ENCODE data around the gene CEP162.
"Not testable (repeated sequence)": the region's sequence is repeated elsewhere in the genome, so short reads cannot be mapped to it uniquely, and the experiment has no call there.

Gene CEP162

GRCh38 chr6:84156306-84156705 is 71.1 kb downstream of the CEP162 start:
- no peak for DNase-seq (ENCODE audit: low read depth)

DNA sequence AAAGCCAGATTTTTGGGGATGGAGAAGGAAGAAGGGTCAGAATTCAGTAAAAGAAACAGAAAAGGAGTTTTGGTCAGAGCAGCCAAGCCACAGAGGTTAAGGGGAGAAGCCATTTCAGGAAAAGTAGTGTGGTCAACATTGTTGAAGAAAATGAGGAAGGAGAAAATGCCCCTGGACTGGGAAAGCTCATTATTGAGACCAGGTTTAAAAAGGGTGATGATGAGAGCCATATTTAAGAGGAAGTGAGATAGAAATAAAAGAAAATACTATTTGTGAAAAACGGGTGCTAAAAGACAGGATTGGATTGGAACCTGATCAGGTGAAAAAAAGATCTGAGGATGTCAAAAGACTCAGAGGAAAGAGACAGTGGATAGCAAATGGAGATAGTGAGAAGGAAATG is 75.8 kb downstream of the CEP162 start:
- DNase-seq (ENCODE audit: low read depth), result no peak

DNA sequence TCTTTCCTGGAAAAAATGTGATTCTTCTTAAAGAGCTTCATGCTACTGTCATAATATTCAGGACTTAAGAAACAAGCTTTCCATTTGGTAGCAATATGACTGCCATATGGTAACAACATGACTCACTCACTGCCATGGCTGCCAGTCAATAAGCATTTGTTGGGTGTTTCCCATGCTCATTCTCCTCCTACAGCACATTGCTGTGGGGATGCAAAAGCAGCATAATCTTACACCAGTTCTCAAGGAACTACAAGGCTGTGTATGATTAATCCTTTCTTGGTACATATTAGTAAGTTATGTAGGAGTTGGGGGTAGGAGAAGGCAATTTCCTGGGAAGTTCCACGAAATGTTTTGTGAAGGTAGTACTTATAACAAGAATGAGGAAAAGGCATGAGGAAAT is 76.7 kb downstream of the CEP162 start:
- DNase-seq (ENCODE audit: low read depth), result peak; percentile 39

GRCh38 chr6:84141521-84141920 is 85.9 kb downstream of the CEP162 start:
- DNase-seq (ENCODE audit: low read depth), result no peak

GRCh38 chr6:84139311-84139710 is 88.1 kb downstream of the CEP162 start:
- DNase-seq (ENCODE audit: low read depth), result no peak

DNA sequence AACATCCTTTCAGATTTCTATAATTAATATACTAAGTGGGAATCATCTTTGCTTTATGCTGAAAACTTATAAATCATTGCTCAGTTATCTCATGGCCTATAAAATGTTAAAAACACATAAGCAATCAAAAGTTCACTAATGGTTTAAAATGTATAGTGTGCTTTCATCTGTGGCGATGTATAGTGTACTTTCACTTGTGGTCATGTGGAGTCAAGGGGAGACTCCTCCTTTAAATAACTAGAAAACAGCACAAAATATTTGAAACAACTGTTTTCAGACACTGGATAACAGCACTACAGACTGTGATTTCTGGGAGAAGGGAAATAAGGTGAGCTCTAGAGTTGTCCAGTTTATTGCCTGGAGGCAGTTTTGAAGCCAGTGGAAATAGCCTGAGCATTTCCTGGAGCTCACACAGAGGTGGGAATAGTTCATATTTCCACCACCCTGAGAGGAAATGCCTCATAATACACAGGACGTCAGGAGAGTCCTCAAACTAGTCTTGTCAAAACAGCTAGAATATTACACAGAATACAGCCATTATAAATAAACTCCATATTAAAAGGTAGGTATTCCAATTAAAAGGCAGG is 89.4 kb downstream of the CEP162 start:
- DNase-seq (ENCODE audit: low read depth), result no peak

DNA sequence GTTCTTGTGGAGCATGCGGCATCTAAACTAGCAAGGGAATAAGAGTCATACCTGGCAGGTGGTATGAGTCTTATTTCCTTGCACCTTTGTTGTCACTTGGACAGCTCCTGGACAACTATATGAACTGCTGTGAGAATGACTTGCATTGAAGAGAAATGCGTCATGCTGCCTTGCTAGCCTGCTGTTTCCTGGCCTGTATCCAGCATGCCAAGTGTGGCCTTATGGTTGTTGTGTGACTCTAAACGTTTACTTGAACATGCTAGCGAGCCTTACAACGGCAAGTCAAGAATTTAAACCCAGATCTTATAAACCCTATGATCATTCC is 90.4 kb downstream of the CEP162 start:
- no peak for DNase-seq (ENCODE audit: low read depth)

DNA sequence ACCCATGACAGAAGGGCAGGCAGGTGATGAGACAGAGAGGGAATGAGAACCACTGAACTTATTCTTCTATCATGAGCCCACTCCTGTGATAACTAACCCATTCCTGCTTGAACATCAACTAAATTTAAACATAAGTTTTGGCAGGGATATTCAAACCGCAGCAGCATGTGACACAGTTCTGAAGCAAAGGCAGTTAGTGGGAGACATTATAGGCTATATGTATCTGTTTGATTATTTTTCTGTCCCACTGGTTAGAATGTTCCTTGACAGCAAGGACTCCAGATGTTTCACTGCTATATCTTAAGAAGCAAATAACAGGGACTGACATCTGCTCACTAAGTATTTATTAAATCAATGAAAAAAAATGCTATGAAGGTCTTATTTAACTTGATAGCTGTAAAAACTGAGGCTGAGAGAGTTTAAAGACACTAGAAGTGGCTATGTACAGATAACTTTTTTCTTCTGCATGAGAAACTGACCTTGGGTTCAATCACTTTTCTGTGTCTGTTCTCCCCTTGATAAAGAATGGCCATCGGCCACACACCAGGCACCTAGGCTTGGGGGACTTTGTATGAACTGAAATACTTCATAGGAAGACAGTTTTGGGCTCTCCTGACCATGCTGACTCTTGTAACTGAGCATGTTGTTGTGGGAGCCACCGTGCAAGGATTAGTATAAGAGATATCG is 90.9 kb downstream of the CEP162 start:
- DNase-seq (ENCODE audit: low read depth), result no peak

DNA sequence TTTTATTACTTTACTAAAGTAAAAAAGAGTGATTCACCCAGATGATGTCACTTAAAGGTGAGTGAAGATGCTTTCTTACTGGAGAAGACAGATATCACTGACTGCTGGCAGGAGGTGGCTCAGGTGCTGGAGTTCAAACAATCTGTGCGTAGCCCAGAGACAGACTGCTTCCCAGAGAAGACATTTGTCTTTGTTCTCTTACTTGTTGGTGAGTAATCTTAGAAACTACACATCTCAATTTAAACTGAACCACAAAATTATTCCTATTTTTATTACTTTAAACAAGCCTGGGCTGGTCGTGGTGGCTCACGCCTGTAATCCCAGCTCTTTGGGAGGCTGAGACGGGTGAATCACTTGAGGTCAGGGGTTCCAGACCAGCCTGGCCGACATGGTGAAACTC is 92.2 kb downstream of the CEP162 start:
- DNase-seq (ENCODE audit: low read depth), result no peak

GRCh38 chr6:84133385-84133784 is 94.1 kb downstream of the CEP162 start:
- DNase-seq (ENCODE audit: low read depth), result not testable (repeated sequence)

- not testable (repeated sequence) for DNase-seq (ENCODE audit: low read depth)
Measured at GRCh38 chr6:84129588-84129987, 97.9 kb downstream of the CEP162 start.

- DNase-seq (ENCODE audit: low read depth), result no peak
Measured at GRCh38 chr6:84123186-84123585, 104.3 kb downstream of the CEP162 start.

DNA sequence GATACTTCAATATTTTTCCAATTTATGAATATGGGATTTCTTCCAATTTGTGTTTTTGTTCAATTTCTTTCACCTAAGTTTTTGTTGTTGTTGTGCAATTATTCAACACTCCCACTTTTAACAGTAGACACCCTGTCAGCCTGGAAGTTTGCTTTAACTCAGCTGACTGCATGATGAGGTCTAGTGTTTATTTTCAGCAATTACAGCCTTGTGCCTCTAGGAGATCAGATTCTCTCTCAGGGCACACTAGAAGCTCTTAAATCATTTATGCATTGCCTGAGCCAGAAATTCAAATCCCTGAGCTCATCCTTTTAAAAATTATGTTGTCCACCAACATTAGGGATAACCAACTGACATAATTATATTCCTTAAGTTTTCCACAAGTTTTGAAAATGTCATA is 108.2 kb downstream of the CEP162 start:
- DNase-seq (ENCODE audit: low read depth), result no peak

- no peak for DNase-seq (ENCODE audit: low read depth)
Measured at GRCh38 chr6:84118191-84118590, 109.3 kb downstream of the CEP162 start.

DNA sequence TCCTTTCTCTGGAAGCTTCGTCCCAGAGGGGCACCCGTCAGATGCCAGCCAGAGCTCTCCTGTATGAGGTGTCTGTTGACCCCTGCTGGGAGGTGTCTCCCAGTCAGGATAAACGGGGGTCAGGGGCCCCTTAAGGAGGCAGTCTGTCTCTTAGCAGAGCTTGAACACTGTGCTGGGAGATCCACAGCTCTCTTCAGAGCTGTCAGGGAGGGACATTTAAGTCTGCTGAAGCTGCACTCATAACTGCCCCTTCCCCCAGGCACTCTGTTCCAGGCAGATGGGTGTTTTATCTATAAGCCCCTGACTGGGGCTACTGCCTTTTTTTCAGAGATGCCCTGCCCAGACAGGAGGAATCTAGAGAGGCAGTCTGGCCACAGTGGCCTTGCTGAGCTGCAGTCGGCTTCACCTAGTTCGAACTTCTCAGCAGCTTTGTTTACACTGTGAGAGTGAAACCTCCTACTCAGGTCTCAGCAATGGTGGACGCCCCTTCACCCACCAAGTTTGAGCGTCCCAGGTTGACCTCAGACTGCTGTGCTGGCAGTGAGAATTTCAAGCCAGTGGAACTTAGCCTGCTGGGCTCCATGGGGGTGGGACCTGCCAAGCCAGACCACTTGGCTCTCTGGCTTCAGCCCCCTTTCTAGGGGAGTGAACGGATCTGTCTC is 112.4 kb downstream of the CEP162 start:
- DNase-seq (ENCODE audit: low read depth), result not testable (repeated sequence)

- DNase-seq (ENCODE audit: low read depth), result not testable (repeated sequence)
Measured at GRCh38 chr6:84111351-84111750, 116.1 kb downstream of the CEP162 start.

GRCh38 chr6:84107495-84107894 is 119.9 kb downstream of the CEP162 start:
- DNase-seq (ENCODE audit: low read depth), result no peak

DNA sequence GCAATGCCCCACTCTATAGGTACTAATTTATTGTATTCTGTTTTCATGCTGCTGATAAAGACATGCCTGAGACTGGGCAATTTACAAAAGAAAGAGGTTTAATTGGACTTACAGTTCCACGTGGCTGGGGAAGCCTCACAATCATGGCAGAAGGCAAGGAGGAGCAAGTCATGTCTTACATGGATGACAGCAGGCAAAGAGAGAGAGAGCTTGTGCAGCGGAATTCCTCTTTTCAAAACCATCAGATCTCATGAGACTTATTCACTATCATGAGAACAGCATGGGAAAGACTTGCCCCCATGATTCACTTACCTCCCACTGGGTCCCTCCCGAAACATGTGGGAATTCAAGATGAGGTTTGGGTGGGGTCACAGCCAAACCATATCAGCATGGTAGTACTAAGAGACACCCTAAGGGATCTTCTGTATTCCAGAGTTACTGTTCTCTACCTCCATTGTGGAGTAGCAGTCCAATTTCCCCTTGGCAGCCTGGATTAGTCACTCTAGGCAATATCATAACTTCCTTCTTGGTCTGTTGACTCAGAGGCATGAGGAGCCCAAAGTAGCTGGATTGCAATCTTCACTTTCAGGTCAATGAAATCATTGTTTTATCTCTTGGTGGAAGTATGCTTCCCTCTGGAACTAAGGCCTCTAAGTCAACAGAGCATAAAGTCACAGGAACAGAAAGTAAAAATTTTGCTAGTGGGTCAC is 122.1 kb downstream of the CEP162 start:
- DNase-seq (ENCODE audit: low read depth), result not testable (repeated sequence)

- no peak for DNase-seq (ENCODE audit: low read depth)
Measured at GRCh38 chr6:84103029-84103428, 124.4 kb downstream of the CEP162 start.

- no peak for DNase-seq (ENCODE audit: low read depth)
Measured at GRCh38 chr6:84095156-84095555, 132.3 kb downstream of the CEP162 start.

GRCh38 chr6:84093441-84094435 is 133.7 kb downstream of the CEP162 start:
- DNase-seq (ENCODE audit: low read depth), result no peak

DNA sequence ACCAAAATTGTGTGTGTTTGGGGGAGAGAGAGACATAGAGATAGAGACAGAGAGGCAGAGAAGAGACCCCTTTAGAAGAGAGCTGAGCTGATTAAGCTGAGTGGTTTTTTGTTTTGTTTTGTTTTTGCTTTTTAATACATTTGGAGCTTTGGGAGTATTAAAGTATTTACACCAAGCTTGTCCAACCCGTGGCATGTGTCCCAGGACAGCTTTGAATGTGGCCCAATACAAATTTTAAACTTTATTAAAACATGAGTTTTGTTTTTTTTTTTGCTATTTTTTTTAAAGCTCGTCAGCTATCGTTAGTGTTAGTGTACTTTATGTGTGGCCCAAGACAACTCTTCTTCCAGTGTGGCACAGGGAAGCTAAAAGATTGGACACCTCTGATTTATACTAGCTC is 137.9 kb downstream of the CEP162 start:
- DNase-seq (ENCODE audit: low read depth), result no peak

Data from amniotic epithelial cell (primary cell).